Gastroesophageal sphincter (tissue), 4 donors: Measurements from ENCODE around the gene PLA2G4A. TPM values are rescaled to one million over a fixed set of nuclear protein-coding genes. Genes with fewer than 3 reads are reported as not detected.

ENCODE experiments used
- ATAC-seq: fragments of 150-250 bp; one replicate; pipeline ENCODE4 v1.9.1; 2016; ENCODE audit warnings: mild to moderate bottlenecking, moderate library complexity
- H3K27ac ChIP-seq, 4 donors: fragments of 200-600 bp; sonication (generic) in 3 of 4; 1 replicate in 3 of 4; 2 replicates in 1 of 4; pipeline ENCODE4 v1.5.1; 2016 to 2019
- H3K27me3 ChIP-seq: fragments of 200-600 bp; sonication (generic); one replicate; pipeline ENCODE4 v1.5.1; 2019
- H3K36me3 ChIP-seq, 2 donors: fragments of 200-600 bp; sonication (generic); one replicate each; pipeline ENCODE4 v1.5.1; 2019; ENCODE audit warnings: control low read depth in 1 of 2
- H3K4me1 ChIP-seq, 3 donors: fragments of 200-600 bp; sonication (generic); 1 replicate in 2 of 3; 2 replicates in 1 of 3; pipeline ENCODE4 v1.5.1; 2016 to 2019; ENCODE audit warnings: control low read depth in 2 of 3
- H3K4me3 ChIP-seq, 2 donors: fragments of 200-600 bp; sonication (generic); one replicate each; pipeline ENCODE4 v1.5.1; 2019; ENCODE audit warnings: mild to moderate bottlenecking in 1 of 2, moderate library complexity in 1 of 2
- H3K9me3 ChIP-seq, 3 donors: fragments of 200-600 bp; sonication (generic); one replicate each; pipeline ENCODE4 v1.5.1; 2017 to 2019; ENCODE audit warnings: control low read depth in 2 of 3
- EP300 ChIP-seq: sonication (generic); formaldehyde crosslinking; IDR thresholded peaks from one replicate; pipeline ENCODE4 v1.6.1; 2017; ENCODE audit warnings: antibody characterized with exemption, mild to moderate bottlenecking
- POLR2A ChIP-seq, 2 donors: fragments of 450-650 bp; IDR thresholded peaks; one replicate each; pipeline ENCODE4 v1.6.1; 2017; ENCODE audit warnings: antibody characterized with exemption in 2 of 2, mild to moderate bottlenecking in 2 of 2, moderate library complexity in 1 of 2
- POLR2AphosphoS5 ChIP-seq: sonication (generic); formaldehyde crosslinking; IDR thresholded peaks from one replicate; pipeline ENCODE4 v1.6.1; 2017; ENCODE audit warnings: antibody characterized with exemption
- WGBS, 2 donors: methylation state at CpG; one replicate each; pipeline ENCODE4 v1.1.5; 2018; ENCODE audit warnings: low coverage in 1 of 2; 5-methylcytosine and 5-hydroxymethylcytosine counted together
- total RNA-seq, 4 donors: library from RNA; depleted of rRNA; stranded (reverse); fragments of >200 nt; gene quantifications; one replicate each; pipeline ENCODE4 v1.1.0, GENCODE V29; 2016
- TF ChIP-seq, protein P1 (sequence below), 4 experiments: fragments of 200-600 bp in 2 of 4; fragments of 450-650 bp in 2 of 4; sonication (generic) in 1 of 4; IDR thresholded peaks; one replicate each; pipeline ENCODE4 v1.5.1; 2017 to 2019; ENCODE audit warnings: antibody characterized with exemption in 4 of 4, mild to moderate bottlenecking in 2 of 4, moderate library complexity in 2 of 4

PLA2G4A gene
- total RNA-seq, 4 donors from 2014 or later: 3.6 to 9.7 (median 5.0) TPM

DNA sequence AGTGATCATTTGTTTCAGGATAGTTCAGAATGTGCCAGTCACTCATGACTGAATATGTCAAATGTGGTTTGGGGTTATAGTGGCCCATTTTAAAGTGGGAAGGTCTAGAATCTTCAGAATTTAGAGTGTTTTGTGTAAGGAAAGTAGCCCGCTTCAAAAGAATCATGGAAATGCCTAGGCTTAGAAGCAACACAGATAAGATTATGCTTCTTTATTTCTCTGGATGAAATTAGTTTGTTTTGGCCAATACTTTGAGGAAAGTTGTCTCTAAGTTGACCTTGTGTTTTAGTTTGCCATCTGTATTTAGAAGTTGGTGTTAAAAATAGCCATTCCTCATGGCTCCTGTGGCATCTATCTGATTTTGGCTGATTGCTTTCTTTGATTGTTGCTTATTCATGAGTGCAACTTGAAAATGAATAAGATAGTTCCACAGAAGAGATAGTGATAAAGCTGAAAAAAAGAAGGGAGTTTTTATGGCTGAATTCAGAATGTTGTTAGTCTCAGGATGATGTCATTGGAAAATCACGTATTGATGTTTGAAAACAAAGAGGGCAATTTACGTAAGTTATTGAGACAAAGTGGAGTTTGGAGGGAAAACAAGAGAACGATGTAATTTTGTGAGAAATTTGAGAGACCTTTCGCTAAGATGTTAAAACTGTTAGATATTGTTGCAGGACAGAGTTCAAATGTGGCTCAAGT lies 71.9 kb downstream of the PLA2G4A start:
- no peaks in the 10 kb centered on the region for H3K9me3 ChIP-seq
- H3K36me3 ChIP-seq: no peaks in the 10 kb centered on the region
- no peaks in the 10 kb centered on the region for H3K27me3 ChIP-seq
- TF ChIP-seq POLR2AphosphoS5 (no peak), EP300 (no peak), POLR2A (IDR thresholded peaks at IDR 0.05) (no peak)
- TF ChIP-seq, protein P1, sequence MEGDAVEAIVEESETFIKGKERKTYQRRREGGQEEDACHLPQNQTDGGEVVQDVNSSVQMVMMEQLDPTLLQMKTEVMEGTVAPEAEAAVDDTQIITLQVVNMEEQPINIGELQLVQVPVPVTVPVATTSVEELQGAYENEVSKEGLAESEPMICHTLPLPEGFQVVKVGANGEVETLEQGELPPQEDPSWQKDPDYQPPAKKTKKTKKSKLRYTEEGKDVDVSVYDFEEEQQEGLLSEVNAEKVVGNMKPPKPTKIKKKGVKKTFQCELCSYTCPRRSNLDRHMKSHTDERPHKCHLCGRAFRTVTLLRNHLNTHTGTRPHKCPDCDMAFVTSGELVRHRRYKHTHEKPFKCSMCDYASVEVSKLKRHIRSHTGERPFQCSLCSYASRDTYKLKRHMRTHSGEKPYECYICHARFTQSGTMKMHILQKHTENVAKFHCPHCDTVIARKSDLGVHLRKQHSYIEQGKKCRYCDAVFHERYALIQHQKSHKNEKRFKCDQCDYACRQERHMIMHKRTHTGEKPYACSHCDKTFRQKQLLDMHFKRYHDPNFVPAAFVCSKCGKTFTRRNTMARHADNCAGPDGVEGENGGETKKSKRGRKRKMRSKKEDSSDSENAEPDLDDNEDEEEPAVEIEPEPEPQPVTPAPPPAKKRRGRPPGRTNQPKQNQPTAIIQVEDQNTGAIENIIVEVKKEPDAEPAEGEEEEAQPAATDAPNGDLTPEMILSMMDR (IDR thresholded peaks at IDR 0.05): no peak
- H3K27ac ChIP-seq: peak overlapping the region in 1 of 4 donors; percentile 32
- H3K4me1 ChIP-seq: peaks cover 0 to 11% (median 0%) of the 10 kb centered on the region in 3 donors
- ATAC-seq: no peak
- no peak overlapping the region for H3K4me3 ChIP-seq
- 78 to 81% methylated on average over 5 of the region's 5 CpGs for WGBS, 2 donors

- Histone ChIP-seq H3K4me1 (peaks cover 0 to 5% (median 0%) of the 10 kb centered on the region in 3 donors), H3K4me3 (no peak overlapping the region), H3K27ac (no peak overlapping the region), H3K27me3 (no peaks in the 10 kb centered on the region), H3K9me3 (no peaks in the 10 kb centered on the region), H3K36me3 (no peaks in the 10 kb centered on the region)
- TF ChIP-seq POLR2A (IDR thresholded peaks at IDR 0.05) (no peak), POLR2AphosphoS5 (no peak), EP300 (no peak)
- TF ChIP-seq, protein P1 (IDR thresholded peaks at IDR 0.05): no peak
- no peak for ATAC-seq
Measured at GRCh38 chr1:186901631-186902030, 72.9 kb downstream of the PLA2G4A start.

GRCh38 chr1:186903374-186904136 lies 74.8 kb downstream of the PLA2G4A start:
- no peak overlapping the region for H3K4me3 ChIP-seq
- no peak for TF ChIP-seq POLR2AphosphoS5
- no peak for TF ChIP-seq POLR2A (IDR thresholded peaks at IDR 0.05)
- TF ChIP-seq, protein P1 (IDR thresholded peaks at IDR 0.05): no peak
- no peak for TF ChIP-seq EP300
- no peak for ATAC-seq
- 79 to 89% methylated on average over 5 to 6 of the region's 7 CpGs for WGBS, 2 donors
- H3K4me1 ChIP-seq: no peaks in the 10 kb centered on the region
- H3K27me3 ChIP-seq: no peaks in the 10 kb centered on the region
- H3K36me3 ChIP-seq: no peaks in the 10 kb centered on the region
- no peak overlapping the region for H3K27ac ChIP-seq
- no peaks in the 10 kb centered on the region for H3K9me3 ChIP-seq

GRCh38 chr1:186904361-186904760 lies 75.6 kb downstream of the PLA2G4A start:
- no peak overlapping the region for H3K27ac ChIP-seq
- no peaks in the 10 kb centered on the region for H3K36me3 ChIP-seq
- 59 to 69% methylated on average over 2 to 3 of the region's 3 CpGs for WGBS, 2 donors
- H3K27me3 ChIP-seq: no peaks in the 10 kb centered on the region
- H3K9me3 ChIP-seq: no peaks in the 10 kb centered on the region
- TF ChIP-seq, protein P1 (IDR thresholded peaks at IDR 0.05): no peak
- TF ChIP-seq POLR2A (IDR thresholded peaks at IDR 0.05): no peak
- TF ChIP-seq EP300: no peak
- no peak for TF ChIP-seq POLR2AphosphoS5
- no peaks in the 10 kb centered on the region for H3K4me1 ChIP-seq
- ATAC-seq: no peak
- H3K4me3 ChIP-seq: no peak overlapping the region

GRCh38 chr1:186905561-186905960 lies 76.8 kb downstream of the PLA2G4A start:
- Histone ChIP-seq H3K4me3 (no peak overlapping the region), H3K27me3 (no peaks in the 10 kb centered on the region), H3K4me1 (no peaks in the 10 kb centered on the region), H3K27ac (no peak overlapping the region), H3K9me3 (no peaks in the 10 kb centered on the region), H3K36me3 (no peaks in the 10 kb centered on the region)
- ATAC-seq: no peak
- TF ChIP-seq POLR2A (IDR thresholded peaks at IDR 0.05) (no peak), POLR2AphosphoS5 (no peak), EP300 (no peak)
- TF ChIP-seq, protein P1 (IDR thresholded peaks at IDR 0.05): no peak
- 50% methylated on average over 1 of the region's 1 CpG; no CpG with 5 or more reads in 1 of the 2 donors for WGBS, 2 donors
